A673 (cell line): Measurements from ENCODE around the gene PAEP.

ENCODE experiments used
- EZH2 ChIP-seq: fragments of 200-600 bp; sonication (generic); IDR thresholded peaks from 2 replicates; pipeline ENCODE4 v1.6.1; 2017; ENCODE audit warnings: borderline replicate concordance, low read depth, mild to moderate bottlenecking, mixed read lengths, antibody characterized with exemption, low read length; ENCODE audit not compliant: poor library complexity, severe bottlenecking
- TF ChIP-seq, protein P1 (sequence below): fragments of 300-800, 200-600 bp; sonication (generic); conservative IDR thresholded peaks from 2 replicates; pipeline ENCODE4 v1.5.1; 2017; ENCODE audit warnings: low read depth, mild to moderate bottlenecking, antibody characterized with exemption, low read length, moderate library complexity, mixed read lengths

DNA sequence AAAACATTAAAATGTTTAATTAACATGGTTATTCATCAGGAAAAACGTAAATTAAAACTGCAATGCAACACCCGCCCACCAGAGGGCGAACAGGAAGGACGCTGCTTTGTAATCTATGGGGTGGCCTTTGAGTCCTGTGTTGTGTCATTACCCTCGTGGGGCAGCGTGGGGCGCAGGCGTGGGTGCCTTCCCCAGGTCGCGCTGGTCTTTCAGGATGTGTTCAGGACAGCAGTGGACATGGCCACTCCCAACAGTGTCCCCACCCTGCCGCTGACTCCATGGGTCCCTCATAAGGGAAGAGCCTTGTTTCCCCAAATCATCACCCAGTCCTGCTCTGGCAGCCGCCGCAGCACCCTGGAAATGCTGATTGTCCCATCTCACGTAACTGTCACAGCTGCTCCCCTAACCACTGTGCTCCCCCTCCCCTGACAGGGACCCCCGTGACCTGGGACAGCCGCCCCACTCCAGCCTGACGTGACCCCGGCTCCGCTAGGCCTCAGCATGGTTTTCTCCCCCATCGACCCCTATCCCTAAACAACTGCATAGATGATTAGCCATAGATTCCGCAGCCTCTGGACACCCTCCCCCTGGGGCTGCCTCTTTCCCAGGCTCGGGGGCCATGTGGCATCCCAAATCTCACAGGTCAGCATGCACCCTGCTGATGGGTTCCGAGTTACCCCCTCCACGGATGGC lies 41.4 kb downstream of the PAEP start:
- TF ChIP-seq, protein P1, sequence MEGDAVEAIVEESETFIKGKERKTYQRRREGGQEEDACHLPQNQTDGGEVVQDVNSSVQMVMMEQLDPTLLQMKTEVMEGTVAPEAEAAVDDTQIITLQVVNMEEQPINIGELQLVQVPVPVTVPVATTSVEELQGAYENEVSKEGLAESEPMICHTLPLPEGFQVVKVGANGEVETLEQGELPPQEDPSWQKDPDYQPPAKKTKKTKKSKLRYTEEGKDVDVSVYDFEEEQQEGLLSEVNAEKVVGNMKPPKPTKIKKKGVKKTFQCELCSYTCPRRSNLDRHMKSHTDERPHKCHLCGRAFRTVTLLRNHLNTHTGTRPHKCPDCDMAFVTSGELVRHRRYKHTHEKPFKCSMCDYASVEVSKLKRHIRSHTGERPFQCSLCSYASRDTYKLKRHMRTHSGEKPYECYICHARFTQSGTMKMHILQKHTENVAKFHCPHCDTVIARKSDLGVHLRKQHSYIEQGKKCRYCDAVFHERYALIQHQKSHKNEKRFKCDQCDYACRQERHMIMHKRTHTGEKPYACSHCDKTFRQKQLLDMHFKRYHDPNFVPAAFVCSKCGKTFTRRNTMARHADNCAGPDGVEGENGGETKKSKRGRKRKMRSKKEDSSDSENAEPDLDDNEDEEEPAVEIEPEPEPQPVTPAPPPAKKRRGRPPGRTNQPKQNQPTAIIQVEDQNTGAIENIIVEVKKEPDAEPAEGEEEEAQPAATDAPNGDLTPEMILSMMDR = peak; percentile 79
- no peak for TF ChIP-seq EZH2
